ENCODE measurements around the gene JARID2.

The JARID2 gene

DNA sequence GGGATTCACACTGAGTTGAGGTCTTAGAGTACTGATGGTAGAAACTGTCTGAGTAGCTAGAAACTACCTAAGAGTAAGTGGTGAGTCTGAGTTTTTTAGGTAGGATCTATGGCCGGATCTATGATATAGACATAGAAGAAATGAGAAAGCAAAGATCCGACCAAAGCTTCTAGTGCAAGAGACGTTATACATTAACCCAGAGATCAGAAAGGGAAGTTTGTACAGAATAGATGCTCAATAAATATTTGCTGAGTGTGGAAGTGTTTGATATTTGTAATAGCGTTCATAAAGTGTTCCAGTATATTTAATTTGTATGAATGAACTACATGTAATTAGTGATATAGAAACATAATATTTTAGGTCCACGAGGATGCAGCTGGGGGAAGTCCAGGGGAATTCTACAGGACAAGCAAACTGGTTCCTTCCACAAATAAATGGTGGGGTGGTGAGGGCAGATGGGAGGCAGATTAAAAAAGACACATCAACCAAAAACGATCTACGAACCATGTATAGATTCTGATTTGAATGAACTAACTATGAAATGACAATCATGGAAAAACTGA, 31.9 kb upstream of the JARID2 start:
- DNase-seq (ENCODE audit: low read depth) = no peak
- no peak for TF ChIP-seq MAX (IDR thresholded peaks at IDR 0.05; ENCODE audit: low read depth, low read length)
- TF ChIP-seq MYC (IDR thresholded peaks at IDR 0.05; ENCODE audit: low read depth, low read length) = no peak
- no peak for TF ChIP-seq POLR2A (IDR thresholded peaks at IDR 0.05; ENCODE audit: extremely low read depth, insufficient read length)
- TF ChIP-seq, protein P1, sequence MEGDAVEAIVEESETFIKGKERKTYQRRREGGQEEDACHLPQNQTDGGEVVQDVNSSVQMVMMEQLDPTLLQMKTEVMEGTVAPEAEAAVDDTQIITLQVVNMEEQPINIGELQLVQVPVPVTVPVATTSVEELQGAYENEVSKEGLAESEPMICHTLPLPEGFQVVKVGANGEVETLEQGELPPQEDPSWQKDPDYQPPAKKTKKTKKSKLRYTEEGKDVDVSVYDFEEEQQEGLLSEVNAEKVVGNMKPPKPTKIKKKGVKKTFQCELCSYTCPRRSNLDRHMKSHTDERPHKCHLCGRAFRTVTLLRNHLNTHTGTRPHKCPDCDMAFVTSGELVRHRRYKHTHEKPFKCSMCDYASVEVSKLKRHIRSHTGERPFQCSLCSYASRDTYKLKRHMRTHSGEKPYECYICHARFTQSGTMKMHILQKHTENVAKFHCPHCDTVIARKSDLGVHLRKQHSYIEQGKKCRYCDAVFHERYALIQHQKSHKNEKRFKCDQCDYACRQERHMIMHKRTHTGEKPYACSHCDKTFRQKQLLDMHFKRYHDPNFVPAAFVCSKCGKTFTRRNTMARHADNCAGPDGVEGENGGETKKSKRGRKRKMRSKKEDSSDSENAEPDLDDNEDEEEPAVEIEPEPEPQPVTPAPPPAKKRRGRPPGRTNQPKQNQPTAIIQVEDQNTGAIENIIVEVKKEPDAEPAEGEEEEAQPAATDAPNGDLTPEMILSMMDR (IDR thresholded peaks at IDR 0.05; ENCODE audit: low read depth, low read length) = no peak
- H3K4me3 ChIP-seq (ENCODE audit: low read depth, low read length) = no peak overlapping the region

DNA sequence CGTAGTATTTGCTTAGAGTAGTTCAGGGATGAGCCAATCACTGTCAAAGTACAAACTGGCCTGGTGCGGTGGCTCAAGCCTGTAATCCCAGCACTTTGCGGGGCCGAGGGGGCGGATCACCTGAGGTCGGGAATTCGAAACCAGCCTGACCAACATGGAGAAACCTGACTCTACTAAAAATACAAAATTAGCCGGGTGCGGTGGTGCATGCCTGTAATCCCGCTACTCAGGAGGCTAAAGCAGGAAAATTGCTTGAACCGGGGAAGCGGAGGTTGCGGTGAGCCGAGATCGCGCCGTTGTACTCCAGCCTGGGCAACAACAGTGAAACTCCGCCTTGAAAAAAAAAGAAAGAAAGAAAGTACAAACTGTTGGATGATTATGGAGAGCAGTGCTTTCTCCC, 27.5 kb upstream of the JARID2 start:
- DNase-seq (ENCODE audit: low read depth) = no peak
- no peak overlapping the region for H3K4me3 ChIP-seq (ENCODE audit: low read depth, low read length)
- TF ChIP-seq POLR2A (IDR thresholded peaks at IDR 0.05; ENCODE audit: extremely low read depth, insufficient read length) (no peak), MYC (IDR thresholded peaks at IDR 0.05; ENCODE audit: low read depth, low read length) (no peak), MAX (IDR thresholded peaks at IDR 0.05; ENCODE audit: low read depth, low read length) (no peak)
- TF ChIP-seq, protein P1 (IDR thresholded peaks at IDR 0.05; ENCODE audit: low read depth, low read length) = no peak

DNA sequence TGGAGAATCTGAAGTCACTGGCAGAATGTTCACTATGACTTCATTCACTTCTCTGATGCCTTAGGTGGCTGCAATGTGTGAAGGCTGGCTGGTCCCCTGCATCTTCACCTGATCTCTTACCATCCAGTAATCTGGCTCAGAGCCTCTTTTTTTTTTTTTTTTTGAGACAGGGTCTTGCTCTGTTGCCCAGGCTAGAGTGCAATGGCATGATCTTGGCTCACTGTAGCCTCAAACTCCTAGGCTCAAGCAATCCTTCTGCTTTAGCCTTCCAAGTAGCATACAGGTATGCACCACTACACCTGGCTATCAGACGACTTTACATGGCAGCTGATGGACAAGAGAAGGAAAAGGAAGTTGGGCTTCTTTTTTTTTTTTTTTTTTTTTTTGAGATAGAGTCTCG, 25.8 kb upstream of the JARID2 start:
- DNase-seq (ENCODE audit: low read depth) = no peak
- no peak overlapping the region for H3K4me3 ChIP-seq (ENCODE audit: low read depth, low read length)
- TF ChIP-seq MYC (IDR thresholded peaks at IDR 0.05; ENCODE audit: low read depth, low read length) = no peak
- TF ChIP-seq, protein P1 (IDR thresholded peaks at IDR 0.05; ENCODE audit: low read depth, low read length) = no peak
- TF ChIP-seq POLR2A (IDR thresholded peaks at IDR 0.05; ENCODE audit: extremely low read depth, insufficient read length) = no peak

DNA sequence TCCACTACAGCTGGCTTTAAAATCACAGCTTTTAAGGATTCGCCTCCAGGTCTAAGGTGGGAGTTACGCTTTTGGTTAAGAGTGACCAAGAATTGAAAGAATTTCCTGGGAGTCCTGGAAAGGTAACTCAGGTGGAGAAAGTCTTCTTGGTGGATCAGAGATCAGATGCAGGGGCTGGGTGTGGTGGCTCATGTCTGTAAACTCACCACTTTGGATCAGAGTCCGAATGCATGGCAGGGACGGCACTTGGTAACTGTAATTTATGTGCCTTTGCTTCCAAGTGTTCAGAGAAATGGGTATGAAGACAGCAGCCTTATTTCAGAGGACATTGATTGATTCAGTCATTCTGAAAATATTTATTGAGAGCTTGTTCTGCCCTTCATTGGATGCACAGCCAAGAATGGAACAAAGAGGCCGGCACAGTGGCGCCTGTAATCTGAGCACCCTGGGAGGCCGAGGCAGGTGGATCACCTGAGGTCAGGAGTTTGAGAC, 18.0 kb upstream of the JARID2 start:
- no peak for TF ChIP-seq MYC (IDR thresholded peaks at IDR 0.05; ENCODE audit: low read depth, low read length)
- TF ChIP-seq MAX (IDR thresholded peaks at IDR 0.05; ENCODE audit: low read depth, low read length) = no peak
- no peak for DNase-seq (ENCODE audit: low read depth)
- no peak overlapping the region for H3K4me3 ChIP-seq (ENCODE audit: low read depth, low read length)

GRCh38 chr6:15230827-15231226, 15.0 kb upstream of the JARID2 start:
- no peak for DNase-seq (ENCODE audit: low read depth)
- no peak overlapping the region for H3K4me3 ChIP-seq (ENCODE audit: low read depth, low read length)
- TF ChIP-seq POLR2A (IDR thresholded peaks at IDR 0.05; ENCODE audit: extremely low read depth, insufficient read length) (no peak), MYC (IDR thresholded peaks at IDR 0.05; ENCODE audit: low read depth, low read length) (no peak), MAX (IDR thresholded peaks at IDR 0.05; ENCODE audit: low read depth, low read length) (no peak)
- TF ChIP-seq, protein P1 (IDR thresholded peaks at IDR 0.05; ENCODE audit: low read depth, low read length) = no peak

GRCh38 chr6:15232836-15233510, 12.9 kb upstream of the JARID2 start:
- H3K4me3 ChIP-seq (ENCODE audit: low read depth, low read length) = no peak overlapping the region
- DNase-seq (ENCODE audit: low read depth) = no peak
- no peak for TF ChIP-seq MAX (IDR thresholded peaks at IDR 0.05; ENCODE audit: low read depth, low read length)
- TF ChIP-seq POLR2A (IDR thresholded peaks at IDR 0.05; ENCODE audit: extremely low read depth, insufficient read length) = no peak
- TF ChIP-seq, protein P1 (IDR thresholded peaks at IDR 0.05; ENCODE audit: low read depth, low read length) = no peak
- no peak for TF ChIP-seq MYC (IDR thresholded peaks at IDR 0.05; ENCODE audit: low read depth, low read length)

All from NB4 (cell line).